GM21381 (cell line): ENCODE results near the gene FAM168B.

Experiments
- ATAC-seq: cut with Tn5 transposase; IDR thresholded peaks from one replicate; pipeline ENCODE4 v1.9.1; 2021; ENCODE audit warnings: mild to moderate bottlenecking, moderate library complexity; ENCODE audit not compliant: unreplicated experiment

The FAM168B gene

DNA sequence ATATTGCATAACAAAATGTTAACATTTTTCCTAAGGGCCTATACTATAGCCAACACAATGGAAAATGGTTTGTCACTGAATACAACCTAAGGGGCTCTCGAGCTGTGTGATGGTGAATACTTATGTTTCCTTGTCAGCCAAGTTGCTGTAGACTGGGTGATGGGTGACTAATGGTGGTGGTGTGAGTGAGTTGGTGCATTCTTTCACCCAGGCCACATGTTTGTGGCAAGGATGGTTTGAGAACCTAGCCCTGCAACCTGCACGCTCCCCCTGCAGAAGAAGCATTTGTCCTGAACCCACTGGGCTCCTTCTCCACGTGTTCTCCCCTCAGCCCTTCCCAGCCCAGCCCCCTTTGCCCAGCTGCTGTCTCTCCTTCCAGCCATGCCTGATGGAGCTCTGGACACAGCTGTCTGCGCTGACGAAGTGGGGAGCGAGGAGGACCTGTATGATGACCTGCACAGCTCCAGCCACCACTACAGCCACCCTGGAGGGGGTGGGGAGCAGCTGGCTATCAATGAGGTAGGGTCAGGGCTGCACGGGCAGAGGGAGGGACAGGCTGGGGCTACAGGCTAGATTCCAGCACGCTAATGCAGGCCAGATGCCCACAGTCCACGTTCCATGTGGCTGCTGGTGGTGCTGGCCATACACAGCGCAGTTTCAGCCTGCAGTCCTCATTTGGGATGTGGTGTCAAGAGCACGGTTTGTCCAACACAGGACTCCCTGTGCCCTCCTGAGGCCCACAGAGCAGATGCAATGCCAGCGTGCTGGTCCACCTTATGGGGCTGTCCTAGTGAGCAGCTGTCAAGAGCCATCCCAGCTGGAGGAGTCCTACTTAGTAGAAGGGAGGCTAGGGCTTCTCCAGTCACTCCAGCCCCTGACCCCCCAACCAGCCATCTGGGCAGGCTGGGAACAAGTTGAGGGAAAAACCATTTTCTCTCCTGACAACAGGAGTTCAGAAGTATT is 65.4 kb downstream of the FAM168B start:
- no peak for ATAC-seq

DNA sequence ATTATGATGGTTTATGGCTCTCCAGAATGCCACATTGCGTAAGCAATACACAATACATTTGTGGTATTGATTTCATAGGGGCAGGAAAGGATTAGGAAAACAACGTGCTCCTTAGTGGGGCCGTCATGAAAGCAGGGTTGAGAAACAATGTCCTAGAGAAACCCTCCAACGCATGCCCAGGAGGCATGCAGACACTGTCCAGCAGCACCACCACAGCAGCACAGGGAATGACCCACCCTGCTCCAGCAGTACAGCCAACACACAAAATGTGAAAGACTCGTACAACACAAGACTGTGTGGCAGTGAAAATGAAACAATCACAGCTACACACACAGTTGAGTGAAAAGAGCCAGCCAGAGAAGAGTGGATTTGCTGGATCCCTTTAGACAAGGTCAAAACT is 66.3 kb downstream of the FAM168B start:
- ATAC-seq, result no peak

DNA sequence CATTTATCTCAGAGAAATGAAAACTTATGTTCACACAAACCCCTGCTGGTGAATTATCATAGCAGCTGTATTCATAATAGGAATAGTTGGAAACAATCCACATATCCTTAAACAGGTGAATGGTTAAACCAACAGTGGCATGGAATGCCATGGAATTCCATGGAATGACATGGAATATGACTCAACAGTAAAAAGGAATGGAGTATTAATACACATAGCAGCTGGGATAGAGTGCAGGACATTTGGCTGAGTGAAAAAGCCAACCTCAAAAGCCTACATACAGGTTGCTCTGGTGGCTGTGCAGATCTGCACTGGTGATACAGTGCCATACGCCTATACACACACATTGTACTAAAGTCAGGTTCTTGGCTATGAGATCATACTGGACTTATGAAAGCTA is 69.5 kb downstream of the FAM168B start:
- no peak for ATAC-seq

DNA sequence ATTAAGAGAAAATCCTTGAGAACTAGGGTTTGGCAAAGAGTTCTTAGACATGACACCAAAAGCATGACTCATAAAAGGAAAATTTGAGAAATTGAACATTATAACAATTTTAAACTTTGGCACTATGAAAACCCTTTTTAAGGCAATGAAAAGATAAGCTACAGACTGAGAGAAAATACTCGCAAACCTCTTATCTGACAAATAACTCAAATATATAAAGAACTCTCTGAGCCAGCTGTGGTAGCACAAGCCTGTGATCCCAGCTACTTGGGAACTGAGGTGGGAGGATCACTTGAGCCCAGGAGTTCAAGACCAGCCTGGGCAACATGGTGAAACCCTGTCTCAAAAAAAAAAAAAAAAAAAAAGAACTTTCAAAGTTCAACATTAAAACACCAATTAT is 70.5 kb downstream of the FAM168B start:
- ATAC-seq, result no peak

DNA sequence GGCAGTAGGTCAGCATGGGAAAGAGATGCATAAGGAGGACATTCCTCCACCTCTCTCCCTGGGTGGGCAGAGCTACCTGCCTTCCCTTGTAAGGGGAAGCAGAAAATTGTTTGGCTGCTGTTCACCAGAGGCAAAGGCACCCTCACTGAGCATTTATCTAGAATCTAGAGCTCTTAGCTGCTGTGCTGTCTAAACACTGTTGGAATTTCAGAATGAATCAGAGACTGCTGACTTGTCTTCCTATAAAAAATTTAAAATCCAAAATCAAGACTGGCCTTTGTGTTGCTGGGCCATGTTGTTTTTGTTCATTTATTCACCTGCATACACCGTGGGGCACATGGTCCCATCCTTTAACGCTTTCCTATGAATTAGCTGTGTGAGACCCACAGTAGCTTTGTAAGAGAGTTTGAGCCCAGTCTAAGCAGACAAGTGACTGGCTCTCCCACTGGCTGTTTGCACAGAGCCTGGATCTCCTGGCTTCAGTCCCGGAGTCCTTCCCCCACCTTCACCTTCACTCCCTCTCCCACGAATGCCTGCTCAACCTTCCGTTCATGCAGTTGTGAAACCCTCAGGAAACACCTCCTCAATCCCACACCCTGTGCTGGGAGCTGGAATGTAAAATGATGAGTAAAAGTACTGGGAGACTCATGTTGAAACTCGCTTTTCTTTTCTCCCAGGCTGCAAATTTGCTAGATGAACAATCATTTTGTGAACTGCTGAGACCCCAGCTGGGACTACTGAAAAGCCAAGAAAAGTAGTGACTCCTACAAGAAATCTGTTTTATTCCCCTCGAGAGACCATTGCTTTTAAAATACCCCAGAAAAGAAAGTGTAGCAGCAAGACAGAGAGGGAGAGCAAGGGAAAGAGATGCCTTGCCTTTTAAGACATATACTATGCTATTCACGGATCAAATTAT is 76.2 kb downstream of the FAM168B start:
- no peak for ATAC-seq

DNA sequence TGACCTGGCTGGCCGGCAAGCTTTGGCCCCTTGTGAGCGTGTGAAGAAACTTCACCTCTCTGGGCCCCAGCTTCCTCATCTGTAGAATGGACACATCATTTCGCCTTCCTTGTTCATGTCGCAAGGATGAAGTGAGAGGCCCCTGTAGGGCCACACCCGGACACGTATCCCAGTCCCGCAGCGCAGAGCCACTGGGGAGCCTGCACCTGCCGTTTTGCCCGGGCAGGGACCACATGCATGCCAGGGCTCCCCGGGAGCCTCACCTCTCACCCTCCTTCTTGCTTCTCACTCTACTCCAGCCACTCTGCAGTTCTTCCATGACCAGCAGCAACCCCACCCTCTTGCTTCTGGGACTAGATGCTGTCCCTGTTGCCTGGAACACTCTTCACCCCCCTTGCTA is 77.5 kb downstream of the FAM168B start:
- no peak for ATAC-seq

DNA sequence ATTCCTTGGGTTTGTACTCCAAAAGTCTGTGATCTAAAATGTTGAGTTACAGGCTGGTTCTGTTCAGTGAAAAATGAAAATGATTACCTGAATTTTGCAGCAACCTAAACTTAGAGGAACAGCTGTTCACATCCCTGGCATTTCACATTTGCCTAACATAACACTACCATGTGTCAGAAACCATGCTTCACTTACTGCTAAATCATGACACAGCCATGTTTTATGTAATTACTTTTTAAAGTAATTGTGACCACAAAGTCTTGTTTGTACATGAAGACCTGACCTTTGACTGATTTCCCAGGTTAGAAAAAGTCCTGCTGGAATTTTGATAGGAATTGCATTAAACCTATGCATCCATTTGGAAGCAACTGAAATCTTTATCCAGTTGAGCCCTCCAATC is 79.1 kb downstream of the FAM168B start:
- ATAC-seq, result no peak

DNA sequence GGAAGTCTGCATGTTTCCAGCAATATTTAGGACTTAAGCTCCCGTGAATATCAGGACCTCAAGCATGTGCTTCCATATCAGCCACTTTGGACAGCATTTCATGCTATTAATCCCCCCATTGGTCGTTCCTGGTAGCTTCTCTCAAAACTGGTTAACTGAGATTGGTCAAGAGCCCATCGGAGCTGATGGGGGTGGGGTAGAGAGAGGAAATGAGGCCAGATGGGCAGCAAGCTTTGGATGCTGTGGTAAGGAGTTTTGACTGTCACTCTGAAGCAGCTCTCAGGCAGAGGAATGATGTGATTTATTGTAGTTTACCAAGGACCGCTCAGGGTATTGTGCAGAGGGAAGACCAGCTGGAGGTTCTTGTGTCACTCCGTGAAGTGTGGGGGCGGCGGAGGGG is 81.8 kb downstream of the FAM168B start:
- ATAC-seq, result no peak

DNA sequence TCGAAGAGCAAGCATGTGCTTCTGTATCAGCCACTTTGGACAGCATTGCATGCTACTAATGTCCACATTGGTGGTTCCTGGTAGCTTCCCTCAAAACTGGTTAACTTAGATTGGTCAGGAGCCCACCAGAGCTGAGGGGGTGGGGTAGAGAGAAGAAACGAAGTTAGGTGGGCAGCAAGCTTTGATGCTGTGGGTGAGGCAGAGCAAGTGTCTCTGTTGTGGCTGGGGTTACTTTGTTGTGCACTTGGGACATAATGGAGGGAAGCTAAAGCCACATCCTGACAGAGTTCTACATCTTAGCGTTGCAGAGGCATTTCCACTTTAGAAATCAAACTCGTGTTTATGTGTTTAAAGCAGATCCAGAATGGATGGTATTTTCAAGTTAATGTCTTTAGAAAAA is 82.7 kb downstream of the FAM168B start:
- ATAC-seq, result no peak

DNA sequence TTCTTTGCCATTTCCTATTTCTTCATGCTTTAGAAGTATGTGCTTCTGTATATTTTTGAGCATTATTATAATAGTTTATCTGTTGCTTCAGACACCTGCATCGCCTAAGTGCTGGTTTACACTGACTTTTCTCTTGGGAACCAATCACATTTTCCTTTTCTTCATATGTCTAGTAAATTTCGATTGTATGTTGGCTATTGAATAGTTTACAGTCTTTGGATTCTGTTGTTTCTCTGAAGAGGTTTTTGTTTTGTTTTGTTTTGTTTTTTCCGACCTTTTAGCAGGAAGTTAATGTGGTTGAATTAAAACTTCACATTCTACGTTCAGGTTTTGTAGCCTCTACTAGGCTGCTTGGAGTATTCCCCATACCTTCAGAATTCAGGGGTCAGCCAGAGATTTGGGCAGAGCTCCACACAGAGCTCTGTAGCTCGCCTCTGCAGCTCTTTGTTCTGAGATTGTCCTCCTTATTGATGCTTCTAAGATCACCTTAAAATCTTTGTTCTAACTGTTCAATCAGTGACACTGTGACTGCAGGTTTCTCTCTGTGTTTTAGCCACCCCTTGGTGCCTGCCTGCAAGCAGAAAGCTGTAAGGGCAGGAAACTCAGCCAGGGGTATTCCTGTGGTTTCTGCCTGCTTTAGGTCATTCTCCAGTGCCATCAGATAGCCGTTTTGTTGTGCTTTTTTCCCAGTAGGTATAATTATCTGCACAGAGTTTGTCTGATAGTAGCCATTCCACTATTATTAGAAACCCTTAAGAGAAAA is 83.4 kb downstream of the FAM168B start:
- ATAC-seq, result no peak

DNA sequence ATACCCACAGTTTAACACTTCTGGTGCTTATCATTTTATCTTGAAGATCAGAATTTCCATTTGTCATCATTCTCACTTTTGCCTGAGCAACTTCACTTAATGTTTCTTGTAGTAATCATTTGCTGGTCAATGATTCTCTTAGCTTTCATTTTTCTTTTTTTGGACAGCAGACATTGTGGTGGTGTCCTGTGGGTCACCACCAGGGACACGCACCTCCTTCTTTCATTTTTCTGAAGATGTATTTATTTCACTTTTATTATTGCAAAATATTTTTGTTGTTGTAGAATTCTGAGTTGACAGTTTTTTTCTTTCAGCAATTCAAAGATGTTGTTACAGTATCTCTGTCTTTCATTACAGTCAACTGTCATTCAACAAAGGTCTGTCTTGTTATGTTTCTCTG is 84.3 kb downstream of the FAM168B start:
- no peak for ATAC-seq

DNA sequence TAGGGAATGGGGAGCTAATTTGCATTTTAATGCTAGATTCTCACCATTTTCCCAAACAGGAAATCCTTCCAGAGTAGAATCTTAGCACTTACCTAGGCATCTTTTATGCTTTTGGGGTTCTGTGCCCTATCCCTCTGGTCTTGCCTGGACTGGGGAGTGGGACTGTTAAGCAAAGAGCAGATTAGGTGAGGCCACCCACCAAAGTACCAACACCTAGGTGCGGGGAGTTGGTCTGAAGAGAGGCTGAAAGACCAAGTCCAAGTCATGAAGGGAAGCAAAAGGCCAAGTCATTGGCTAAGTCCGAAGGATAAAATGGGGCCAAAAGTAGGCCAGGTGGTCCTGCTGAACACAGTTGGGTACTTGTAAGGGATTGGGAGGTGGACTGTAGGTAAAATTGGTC is 86.7 kb downstream of the FAM168B start:
- ATAC-seq, result no peak

DNA sequence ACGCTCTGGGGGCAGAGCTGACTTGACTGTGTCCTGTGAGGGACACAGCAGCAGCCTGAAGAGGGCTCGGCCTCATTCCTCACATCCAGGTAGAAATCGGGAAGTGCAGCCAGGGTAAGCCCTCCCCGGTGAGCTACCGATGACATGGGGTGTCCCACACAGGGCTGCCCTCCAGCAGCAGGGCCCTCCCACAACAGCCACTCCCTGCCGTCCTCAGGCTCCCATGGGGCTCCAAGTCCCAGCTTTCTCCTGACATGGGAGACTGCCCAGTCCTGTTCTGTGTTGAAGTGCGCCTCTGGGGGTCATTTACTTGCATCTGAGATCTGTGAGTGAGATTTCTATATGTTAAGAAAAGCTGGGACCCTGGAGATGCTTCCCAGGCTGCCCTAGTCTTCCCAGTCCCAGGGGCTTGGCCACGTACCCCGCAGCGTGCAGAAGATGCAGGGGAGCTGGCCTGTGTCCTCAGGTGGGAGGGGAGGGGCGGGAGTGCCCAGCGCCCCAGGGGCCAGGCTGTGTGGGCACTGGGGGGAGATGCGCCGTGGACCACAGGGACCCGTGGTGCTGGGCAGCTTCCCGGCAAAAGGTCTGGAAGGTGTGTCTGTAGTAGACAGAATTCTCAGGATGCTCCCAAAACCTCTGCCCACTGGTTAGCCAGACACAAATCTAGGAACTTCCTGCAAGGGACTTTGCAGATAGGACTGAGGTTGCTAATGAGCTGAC is 87.9 kb downstream of the FAM168B start:
- no peak for ATAC-seq

DNA sequence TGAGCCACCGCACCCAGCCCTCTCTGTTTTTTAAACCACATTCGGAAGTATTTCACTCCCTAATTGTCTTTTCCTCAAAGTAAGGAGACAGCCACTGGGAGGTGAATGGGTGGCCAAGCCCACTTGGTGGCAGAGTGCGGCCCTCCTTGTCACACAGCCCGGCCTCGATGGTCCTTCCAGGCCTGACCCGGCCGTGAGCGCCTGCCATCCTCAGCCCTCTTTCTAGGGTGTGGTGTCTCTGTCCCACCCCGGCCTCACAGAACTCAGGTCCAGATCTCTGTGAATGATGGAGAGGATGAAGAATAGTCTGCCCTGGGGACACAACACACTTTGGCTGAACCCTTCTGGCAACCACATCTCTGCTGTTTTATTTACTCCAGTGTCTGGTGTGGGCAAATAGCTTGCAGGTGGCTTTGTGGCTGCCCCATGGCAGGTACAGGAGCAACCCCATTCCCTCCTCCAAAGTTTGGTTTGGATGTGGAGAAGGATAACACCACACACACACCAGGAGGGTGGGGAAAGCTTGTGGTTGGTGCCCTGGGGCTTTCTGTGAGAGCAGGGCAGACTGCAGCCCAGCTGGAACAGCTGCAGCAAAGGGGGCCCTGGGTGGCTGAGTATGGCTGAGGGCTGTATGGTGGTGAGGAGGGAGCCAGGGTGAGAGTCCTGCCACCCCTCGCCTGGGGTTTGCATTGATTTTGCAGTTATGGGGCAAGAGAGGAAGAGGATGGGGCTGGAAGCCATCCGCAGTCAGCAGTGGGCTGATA is 88.6 kb downstream of the FAM168B start:
- no peak for ATAC-seq

DNA sequence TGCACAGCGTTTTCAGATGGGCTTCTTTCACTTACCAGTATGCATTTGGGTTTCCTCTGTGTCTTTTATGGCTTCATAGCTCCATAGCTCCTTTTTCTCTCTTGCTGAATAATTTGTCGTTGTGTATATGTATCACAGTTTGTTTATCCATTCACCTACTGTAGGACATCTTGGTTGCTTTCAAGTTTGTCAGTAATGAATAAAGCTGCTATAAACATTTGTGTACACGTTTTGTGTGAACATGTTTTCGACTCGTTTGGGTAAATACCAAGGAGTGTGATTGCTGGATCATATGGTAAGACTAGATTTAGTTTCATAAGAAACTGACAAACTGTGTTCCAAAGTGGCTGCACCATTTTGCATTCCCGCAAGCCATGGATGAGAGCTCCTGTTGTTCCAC is 94.7 kb downstream of the FAM168B start:
- no peak for ATAC-seq
